Measurements from ENCODE around the gene RHOD.

Gene RHOD

DNA sequence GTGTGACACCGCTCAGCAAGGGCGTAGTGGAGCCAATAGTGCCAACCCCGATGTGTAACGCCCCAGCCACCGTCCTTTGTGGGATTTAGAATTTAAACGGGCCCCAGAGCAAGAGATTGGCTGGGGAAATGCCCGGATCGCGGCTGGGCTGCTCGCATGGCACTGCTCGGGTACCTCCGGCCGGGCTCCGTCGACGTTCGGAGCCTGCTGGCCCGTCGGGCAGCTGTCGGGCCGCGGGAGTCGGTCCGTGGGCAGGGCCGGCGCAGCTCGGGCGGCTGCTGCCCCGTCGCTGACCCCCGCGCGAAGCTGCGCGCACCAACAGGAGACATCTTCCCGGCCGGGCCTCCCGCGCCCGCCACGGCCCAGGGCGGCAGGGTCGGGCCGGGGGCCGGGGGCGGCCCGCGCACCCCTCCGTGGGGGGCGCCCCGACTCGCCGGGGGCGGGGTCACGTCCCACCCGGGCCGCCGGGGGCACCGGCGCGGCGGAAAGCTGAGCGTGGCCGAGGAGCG, 61.1 kb downstream of the RHOD start:
- DNase-seq (ENCODE audit: low read depth), result peak; percentile 12

DNA sequence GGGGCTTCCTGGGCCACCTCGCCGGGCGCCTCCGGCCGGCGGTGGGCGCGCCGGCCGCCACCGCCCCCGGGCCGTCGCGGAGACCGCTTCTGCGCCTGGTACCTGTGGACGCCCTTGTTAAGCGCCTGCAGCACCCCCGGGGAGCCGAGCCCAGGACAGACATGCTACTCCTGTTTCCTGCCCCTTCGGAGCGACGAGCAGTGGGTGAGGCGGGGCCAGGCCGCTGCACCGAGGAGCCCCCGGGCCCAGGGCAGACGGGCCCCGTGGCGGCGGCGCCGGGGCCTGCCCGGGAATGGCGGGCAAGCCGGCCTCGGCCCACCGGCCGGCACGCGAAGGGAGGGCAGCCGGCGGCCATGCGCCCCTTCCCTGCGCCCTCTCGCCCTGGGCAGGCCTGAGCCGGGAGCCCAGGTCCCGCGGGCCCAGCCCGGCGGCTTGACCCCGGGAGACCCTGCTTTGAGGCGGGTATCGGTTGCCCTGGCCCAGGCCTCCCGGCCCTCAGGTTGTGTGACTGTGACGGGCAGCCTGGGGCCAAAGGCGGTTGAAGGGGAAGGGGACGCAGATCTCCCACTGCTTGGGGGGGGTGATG, 61.6 kb downstream of the RHOD start:
- peak; percentile 44 for DNase-seq (ENCODE audit: low read depth)

DNA sequence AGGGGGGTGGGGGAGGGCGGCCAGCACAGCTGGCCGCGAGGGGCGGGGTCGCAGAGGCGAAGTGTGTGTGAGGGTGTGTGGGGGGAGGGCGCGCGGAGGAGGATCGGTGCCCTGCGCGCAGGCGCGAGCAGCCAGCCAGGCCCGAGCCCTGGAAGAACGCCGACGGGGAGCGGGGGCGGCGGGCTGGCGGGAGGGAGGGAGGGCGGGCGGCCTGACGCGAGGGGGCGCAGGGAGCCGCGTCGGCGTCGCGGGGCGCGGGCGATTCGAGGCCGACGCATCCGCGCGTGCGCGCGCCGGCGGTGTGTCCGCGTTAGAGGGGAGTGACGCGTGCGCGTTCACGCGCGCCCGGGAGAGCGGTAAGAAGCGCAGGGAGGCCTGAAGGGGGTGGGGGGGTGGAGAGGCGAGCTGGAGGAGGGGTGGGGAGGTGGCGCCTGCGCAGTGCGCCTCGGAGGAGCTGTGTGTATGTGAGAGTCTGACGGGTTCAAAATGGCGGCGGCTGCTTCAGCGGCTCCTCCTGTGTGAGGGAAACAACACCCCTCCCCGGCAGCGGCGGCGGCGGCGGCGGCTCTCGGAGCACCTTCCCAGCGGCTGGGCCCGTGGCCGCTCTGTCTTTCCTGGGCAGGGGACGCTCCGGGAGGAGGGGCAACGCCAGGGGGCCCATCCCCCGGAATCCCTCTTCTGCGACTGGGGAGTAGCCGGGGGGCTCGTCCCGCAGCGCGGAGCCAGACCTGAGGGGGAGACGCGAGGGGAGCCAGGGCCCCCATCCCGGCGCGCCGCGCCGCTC, 62.3 kb downstream of the RHOD start, which contains the start of gene KDM2A:
KDM2A (plus strand) TSS at position 463 of the 784 bp plus-strand sequence. CDS start 2,054 bp downstream, outside the sequence.
- peak; percentile 99 for DNase-seq (ENCODE audit: low read depth)

DNA sequence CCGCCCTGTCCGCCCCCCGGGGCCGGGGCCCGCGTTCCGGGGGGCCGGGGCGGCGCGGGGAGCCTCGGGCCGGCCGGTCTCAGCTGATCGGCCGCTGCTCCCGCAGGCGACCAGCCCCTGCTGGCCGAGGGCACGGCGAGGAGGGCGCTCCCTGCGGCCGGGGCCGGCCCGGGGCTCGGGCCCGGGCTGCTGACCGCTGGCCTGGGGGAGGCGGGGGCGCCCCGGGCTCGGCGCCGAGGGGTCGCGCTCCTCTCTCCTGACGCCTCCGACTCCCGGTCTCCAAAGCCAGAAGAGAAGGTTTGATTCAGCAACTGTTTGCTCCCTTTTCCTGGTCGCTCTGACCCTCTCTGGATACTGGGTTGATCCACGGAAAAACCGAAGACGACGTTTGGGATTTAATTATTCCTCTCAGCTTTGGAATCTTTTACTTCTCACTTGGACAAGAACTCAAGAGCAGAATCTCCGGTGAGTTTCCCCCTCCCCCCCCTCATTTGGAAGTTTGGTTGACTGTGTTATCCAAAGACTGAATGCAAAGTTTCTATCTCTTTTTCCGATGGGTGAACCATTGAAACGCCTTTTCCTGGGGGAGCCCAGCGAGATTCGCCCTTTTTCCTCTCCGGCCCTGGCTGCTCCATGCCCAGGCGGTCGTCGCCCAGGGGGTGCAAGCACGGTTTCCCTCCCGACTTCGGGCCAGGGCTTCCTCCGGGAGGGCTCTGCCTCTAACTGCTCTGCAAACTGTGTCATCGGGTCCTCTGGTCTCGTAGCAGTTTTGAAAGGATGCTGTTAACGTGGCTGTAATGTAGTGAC, 63.1 kb downstream of the RHOD start:
- DNase-seq (ENCODE audit: low read depth), result no peak

DNA sequence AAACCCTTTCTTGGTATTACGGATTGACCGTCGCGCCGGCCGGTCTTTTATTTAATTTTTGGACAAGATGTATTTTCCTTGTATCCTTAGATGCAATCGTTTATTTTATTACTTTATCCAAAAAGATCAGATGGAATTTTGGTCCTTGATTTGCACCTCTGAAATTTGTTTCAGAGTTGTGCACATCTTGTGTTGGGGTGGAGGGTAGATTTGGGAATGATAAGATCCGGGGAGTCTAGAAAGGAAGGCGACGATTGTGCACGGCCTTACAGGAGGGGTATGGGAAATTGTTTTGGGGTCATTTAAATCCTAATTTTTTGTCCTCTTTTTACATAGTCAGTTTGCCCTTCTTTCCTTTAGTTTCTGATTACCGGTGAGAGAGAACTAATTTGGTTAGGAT, 63.8 kb downstream of the RHOD start:
- DNase-seq (ENCODE audit: low read depth), result no peak

DNA sequence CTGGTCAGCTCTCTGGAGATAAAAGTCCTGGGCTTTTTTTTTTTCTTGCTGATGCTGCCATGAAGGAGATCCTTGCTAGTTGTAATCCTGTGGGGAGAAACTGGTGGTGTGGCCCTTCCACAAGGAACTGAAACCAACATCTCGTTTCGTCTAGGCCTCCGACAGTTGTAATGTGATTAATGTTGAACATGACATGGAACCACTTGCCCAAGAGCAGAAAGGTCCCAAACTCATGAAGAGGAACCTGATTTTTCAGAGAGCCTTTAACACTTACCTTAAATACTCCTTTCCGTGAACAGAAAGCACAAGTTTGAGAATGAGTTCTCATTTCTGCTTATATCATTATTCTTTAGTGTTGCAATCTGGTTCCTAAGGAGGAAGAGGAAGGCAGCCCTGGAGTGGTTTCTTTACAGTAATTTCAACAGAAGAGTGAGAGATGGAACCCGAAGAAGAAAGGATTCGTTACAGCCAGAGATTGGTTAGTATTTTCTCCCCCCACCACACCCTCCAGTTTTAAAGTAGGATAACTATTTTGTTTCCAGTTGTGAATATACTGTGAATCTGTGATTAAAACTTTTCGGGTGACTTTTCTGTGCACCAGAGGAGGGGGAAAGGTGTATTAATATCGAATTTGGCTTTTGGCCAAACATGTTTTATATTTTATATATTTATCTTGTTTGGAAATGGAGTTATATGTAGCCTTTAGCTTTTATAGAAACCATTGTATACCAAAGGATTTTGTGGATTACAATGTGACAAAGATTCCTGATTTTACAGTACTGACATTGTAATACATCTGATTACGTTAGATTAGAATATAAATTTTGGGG, 64.4 kb downstream of the RHOD start:
- DNase-seq (ENCODE audit: low read depth), result no peak

Data from T follicular helper cell (primary cell).